HG03196 (cell line): ENCODE measurements around the gene AXL.
"Not testable (repeated sequence)": the region's sequence is repeated elsewhere in the genome, so short reads cannot be mapped to it uniquely, and the experiment has no call there.

ENCODE experiments used
- ATAC-seq: cut with Tn5 transposase; IDR thresholded peaks from one replicate; pipeline ENCODE4 v1.9.1; 2021; ENCODE audit not compliant: unreplicated experiment

Gene AXL

GRCh38 chr19:41218615-41219507 is at the start of gene AXL:
AXL (plus strand) TSS chr19:41219223; CDS start chr19:41219393, 170 bp downstream.
- no peak for ATAC-seq

- ATAC-seq = no peak
These were observed 46.5 kb upstream of the AXL start for GRCh38 chr19:41172297-41173164.

GRCh38 chr19:41174297-41174928 is 44.6 kb upstream of the AXL start:
- ATAC-seq = no peak

GRCh38 chr19:41175801-41176777 is 42.9 kb upstream of the AXL start:
- no peak for ATAC-seq

GRCh38 chr19:41180173-41180572 is 38.9 kb upstream of the AXL start:
- not testable (repeated sequence) for ATAC-seq

- no peak for ATAC-seq
These were observed 31.8 kb upstream of the AXL start for GRCh38 chr19:41186971-41187883.

DNA sequence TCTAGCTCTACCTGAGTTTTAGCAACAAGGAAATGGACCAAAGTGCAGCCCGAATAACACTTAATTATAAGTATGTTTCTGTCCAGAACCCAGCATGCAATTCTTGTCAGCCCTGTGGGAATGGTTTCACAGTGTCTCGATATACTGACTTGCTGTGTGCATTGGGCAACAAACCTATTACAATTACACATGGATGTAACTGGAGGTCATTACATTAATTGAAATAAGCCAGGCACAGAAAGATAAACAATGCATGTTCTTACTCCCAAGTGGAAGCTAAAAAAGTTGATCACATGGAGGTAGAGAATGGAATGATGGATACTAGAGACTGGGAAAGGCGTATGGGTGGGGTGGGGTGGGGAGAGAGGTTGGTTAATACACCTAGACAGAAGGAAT is 31.1 kb upstream of the AXL start:
- ATAC-seq = no peak

GRCh38 chr19:41189425-41190065 is 29.5 kb upstream of the AXL start:
- no peak for ATAC-seq

- no peak for ATAC-seq
These were observed 26.2 kb upstream of the AXL start, which contains the start of gene CYP2S1 for GRCh38 chr19:41192574-41193429. CYP2S1 (plus strand) TSS chr19:41193219; CDS start chr19:41193265, 46 bp downstream.

DNA sequence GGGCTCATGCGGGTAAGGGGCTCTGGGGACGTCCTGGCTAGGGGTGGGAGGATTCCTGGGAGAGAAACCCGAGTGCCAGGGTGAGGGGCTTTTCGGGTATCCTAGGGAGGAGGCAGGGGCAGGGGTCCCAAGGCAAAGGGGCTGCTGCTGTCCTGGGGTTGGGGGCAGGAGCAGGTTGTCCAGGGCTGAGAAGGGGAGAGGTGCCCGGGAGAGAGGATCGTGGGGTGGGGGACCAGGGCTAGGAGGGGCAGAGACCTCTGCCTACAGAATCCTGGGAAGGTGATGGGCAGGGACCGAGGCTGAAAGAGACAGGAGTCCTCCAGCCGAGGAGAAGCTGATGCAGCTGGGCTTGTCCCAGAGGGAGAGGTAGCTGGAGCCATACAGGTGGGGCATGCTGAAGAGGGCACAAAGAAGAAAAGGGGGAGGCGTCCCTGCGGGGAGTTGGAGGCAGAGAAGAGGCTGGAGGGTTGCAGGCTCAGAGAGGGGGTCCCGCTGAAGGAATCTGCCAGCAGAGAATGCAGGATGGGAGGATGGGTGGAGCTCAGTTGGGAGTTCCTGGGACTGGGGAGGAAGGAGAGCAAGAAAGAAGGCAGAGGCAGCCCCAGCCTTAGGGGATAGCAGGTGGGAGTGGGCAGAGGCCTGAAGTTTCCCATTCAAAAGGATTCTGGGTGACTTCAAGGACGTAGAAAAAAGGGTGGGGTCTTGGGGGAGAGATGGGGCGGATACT is 25.4 kb upstream of the AXL start:
- ATAC-seq = no peak

DNA sequence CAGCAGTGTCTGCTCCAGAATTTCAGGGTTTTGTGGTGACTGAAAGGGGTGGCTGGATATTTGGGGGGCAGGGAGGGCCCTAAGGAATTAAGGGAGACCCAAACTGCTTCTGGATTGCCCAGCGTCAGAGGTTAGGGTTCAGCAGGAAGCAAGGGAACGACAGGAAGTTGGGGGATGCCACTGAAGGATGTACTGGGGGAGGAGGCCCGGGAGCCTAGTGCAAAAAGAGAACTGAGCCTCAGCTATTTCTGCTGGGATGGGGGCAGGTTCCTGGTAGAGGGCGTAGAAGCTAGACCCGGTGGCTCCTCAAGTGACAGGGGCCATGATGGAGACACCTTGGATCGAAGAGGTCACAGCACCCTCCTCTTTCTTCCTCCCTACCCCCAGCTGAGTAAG is 24.9 kb upstream of the AXL start:
- no peak for ATAC-seq

DNA sequence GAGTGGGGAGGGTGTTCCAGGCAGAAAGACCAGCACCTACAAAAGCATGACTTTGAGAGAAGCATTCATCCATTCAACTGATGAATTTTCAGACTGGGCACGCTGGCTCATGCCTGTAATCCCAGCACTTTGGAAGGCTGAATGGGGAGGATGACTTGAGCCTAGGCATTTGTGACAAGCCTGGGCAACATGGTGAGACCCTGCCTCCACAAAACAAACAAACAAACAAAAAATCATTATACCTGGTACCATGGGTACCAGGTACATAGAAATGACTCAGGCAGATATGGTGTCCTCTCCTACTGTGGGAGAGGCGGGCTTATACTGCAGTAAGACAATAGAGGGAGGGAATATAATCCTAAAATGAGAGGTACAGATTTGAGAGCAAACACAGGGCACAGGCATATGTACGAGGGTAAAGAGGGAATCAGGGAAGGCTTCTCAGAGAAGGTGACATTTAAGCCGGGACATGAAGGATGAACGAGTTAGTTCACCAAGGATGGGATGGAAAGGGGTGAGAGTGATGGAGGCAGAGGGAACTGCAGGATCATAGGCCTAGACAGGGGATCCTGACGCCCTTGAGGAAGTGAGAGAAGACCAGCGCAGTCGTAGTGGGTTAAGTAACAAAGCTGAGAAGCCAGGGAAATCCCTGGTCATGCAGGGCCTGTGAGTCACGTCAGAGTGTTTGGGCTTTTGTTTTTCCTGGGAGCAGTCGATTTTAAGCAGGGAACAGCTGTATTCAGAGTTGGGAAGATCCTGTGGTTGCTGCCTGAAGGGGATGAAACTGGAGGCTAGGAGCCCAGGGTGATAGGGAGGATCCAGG is 23.1 kb upstream of the AXL start:
- no peak for ATAC-seq

- ATAC-seq = no peak
These were observed 20.5 kb upstream of the AXL start for GRCh38 chr19:41198559-41198958.

DNA sequence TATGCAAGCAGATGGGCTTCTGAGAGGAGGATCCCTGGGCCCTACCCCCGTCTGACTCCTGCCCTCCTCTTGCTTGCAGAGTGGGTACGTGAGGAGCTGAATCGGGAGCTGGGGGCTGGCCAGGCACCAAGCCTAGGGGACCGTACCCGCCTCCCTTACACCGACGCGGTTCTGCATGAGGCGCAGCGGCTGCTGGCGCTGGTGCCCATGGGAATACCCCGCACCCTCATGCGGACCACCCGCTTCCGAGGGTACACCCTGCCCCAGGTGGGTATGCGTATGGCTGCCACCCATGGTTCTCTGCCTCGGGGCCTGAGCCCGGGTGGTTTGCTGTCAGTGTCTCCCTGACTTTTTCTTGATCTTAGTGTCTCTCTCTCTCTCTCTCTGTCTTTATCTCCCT is 15.7 kb upstream of the AXL start:
- ATAC-seq = no peak

GRCh38 chr19:41204338-41204737 is 14.7 kb upstream of the AXL start:
- ATAC-seq = not testable (repeated sequence)

DNA sequence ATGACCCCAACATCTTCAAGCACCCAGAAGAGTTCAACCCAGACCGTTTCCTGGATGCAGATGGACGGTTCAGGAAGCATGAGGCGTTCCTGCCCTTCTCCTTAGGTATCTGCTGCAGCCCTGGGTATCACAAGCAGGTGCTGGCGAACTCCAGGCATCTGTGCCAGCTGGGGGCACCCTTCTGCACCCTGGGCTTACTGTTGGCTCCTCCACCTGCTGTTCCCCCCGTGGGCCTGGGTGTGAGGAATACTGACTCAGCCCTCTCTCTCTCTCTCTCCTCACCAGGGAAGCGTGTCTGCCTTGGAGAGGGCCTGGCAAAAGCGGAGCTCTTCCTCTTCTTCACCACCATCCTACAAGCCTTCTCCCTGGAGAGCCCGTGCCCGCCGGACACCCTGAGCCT is 13.0 kb upstream of the AXL start:
- no peak for ATAC-seq
